Measurements from ENCODE around the gene ST8SIA6.
"Not testable (repeated sequence)": the region's sequence is repeated elsewhere in the genome, so short reads cannot be mapped to it uniquely, and the experiment has no call there.

The ST8SIA6 gene

GRCh38 chr10:17427666-17428350, 26.6 kb downstream of the ST8SIA6 start:
- no peak for DNase-seq (ENCODE audit: low read depth in 1 of 2, low spot score in 1 of 2)

- no peak for DNase-seq (ENCODE audit: low read depth in 1 of 2, low spot score in 1 of 2)
These were observed 27.2 kb downstream of the ST8SIA6 start for GRCh38 chr10:17427201-17427600.

GRCh38 chr10:17426263-17426750, 28.1 kb downstream of the ST8SIA6 start:
- DNase-seq (ENCODE audit: low read depth in 1 of 2, low spot score in 1 of 2): no peak

GRCh38 chr10:17425584-17426262, 28.7 kb downstream of the ST8SIA6 start:
- DNase-seq (ENCODE audit: low read depth in 1 of 2, low spot score in 1 of 2): peak in 1 of 2 donors; percentile 13

GRCh38 chr10:17423632-17424186, 30.7 kb downstream of the ST8SIA6 start:
- no peak for DNase-seq (ENCODE audit: low read depth in 1 of 2, low spot score in 1 of 2)

GRCh38 chr10:17422931-17423330, 31.5 kb downstream of the ST8SIA6 start:
- no peak for DNase-seq (ENCODE audit: low read depth in 1 of 2, low spot score in 1 of 2)

- DNase-seq (ENCODE audit: low read depth in 1 of 2, low spot score in 1 of 2): no peak
These were observed 36.1 kb downstream of the ST8SIA6 start for GRCh38 chr10:17418249-17418648.

GRCh38 chr10:17416442-17417211, 37.8 kb downstream of the ST8SIA6 start:
- no peak for DNase-seq (ENCODE audit: low read depth in 1 of 2, low spot score in 1 of 2)

- DNase-seq (ENCODE audit: low read depth in 1 of 2, low spot score in 1 of 2): no peak
These were observed 39.2 kb downstream of the ST8SIA6 start for GRCh38 chr10:17415046-17415658.

- DNase-seq (ENCODE audit: low read depth in 1 of 2, low spot score in 1 of 2): no peak
These were observed 39.9 kb downstream of the ST8SIA6 start for GRCh38 chr10:17414484-17414883.

- no peak for DNase-seq (ENCODE audit: low read depth in 1 of 2, low spot score in 1 of 2)
These were observed 40.5 kb downstream of the ST8SIA6 start for GRCh38 chr10:17413876-17414275.

- no peak for DNase-seq (ENCODE audit: low read depth in 1 of 2, low spot score in 1 of 2)
These were observed 42.1 kb downstream of the ST8SIA6 start for GRCh38 chr10:17412323-17412722.

- DNase-seq (ENCODE audit: low read depth in 1 of 2, low spot score in 1 of 2): no peak
These were observed 43.5 kb downstream of the ST8SIA6 start for GRCh38 chr10:17410907-17411306.

GRCh38 chr10:17409170-17409733, 45.1 kb downstream of the ST8SIA6 start:
- DNase-seq (ENCODE audit: low read depth in 1 of 2, low spot score in 1 of 2): no peak

- DNase-seq (ENCODE audit: low read depth in 1 of 2, low spot score in 1 of 2): no peak
These were observed 47.3 kb downstream of the ST8SIA6 start for GRCh38 chr10:17407047-17407446.

- no peak for DNase-seq (ENCODE audit: low read depth in 1 of 2, low spot score in 1 of 2)
These were observed 48.2 kb downstream of the ST8SIA6 start for GRCh38 chr10:17406036-17406834.

GRCh38 chr10:17403161-17403560, 51.2 kb downstream of the ST8SIA6 start:
- DNase-seq (ENCODE audit: low read depth in 1 of 2, low spot score in 1 of 2): no peak

- DNase-seq (ENCODE audit: low read depth in 1 of 2, low spot score in 1 of 2): not testable (repeated sequence)
These were observed 52.4 kb downstream of the ST8SIA6 start for GRCh38 chr10:17402040-17402439.

GRCh38 chr10:17396004-17396403, 58.4 kb downstream of the ST8SIA6 start:
- no peak for DNase-seq (ENCODE audit: low read depth in 1 of 2, low spot score in 1 of 2)

GRCh38 chr10:17394854-17395253, 59.5 kb downstream of the ST8SIA6 start:
- DNase-seq (ENCODE audit: low read depth in 1 of 2, low spot score in 1 of 2): no peak

All from stimulated activated CD4-positive, alpha-beta T cell treated with anti-CD3 and anti-CD28 coated beads, Interleukin-15, amount 100 ng/mL, for 1 hour (primary cell).